Peyer's patch (tissue), 4 donors: ENCODE data around the gene MED19. TPM values are rescaled to one million over a fixed set of nuclear protein-coding genes. Genes with fewer than 3 reads are reported as not detected.

Source experiments
- DNase-seq, 3 donors: peaks; one replicate each; pipeline ENCODE4 v3.0.0-alpha.2; 2017 to 2019
- H3K27ac ChIP-seq, 4 donors: fragments of 200-600 bp; sonication (generic); one replicate each; pipeline ENCODE4 v1.5.1; 2016 to 2019
- H3K27me3 ChIP-seq, 2 donors: fragments of 200-600 bp; sonication (generic); one replicate each; pipeline ENCODE4 v1.5.1; 2019
- H3K36me3 ChIP-seq, 3 donors: fragments of 200-600 bp; sonication (generic); one replicate each; pipeline ENCODE4 v1.5.1; 2016 to 2019
- H3K4me1 ChIP-seq, 4 donors: fragments of 200-600 bp; sonication (generic); one replicate each; pipeline ENCODE4 v1.5.1; 2016 to 2019
- H3K4me3 ChIP-seq, 4 donors: fragments of 200-600 bp; sonication (generic); 1 replicate in 3 of 4; 2 replicates in 1 of 4; pipeline ENCODE4 v1.5.1; 2016 to 2019; ENCODE audit warnings: mild to moderate bottlenecking in 1 of 4
- H3K9me3 ChIP-seq, 4 donors: fragments of 200-600 bp; sonication (generic); one replicate each; pipeline ENCODE4 v1.5.1; 2016 to 2019; ENCODE audit warnings: mild to moderate bottlenecking in 1 of 4
- POLR2A ChIP-seq, 2 donors: fragments of 450-650 bp; IDR thresholded peaks; one replicate each; pipeline ENCODE4 v1.5.1; 2017; ENCODE audit warnings: antibody characterized with exemption in 2 of 2, mild to moderate bottlenecking in 2 of 2, moderate library complexity in 2 of 2
- small RNA-seq, 2 donors: library from RNA; depleted of rRNA; stranded (forward); fragments of <200 nt; gene quantifications; one replicate each; pipeline ENCODE3, GENCODE V24; 2016
- total RNA-seq, 4 donors: library from RNA; depleted of rRNA; stranded (reverse); fragments of >200 nt; gene quantifications; one replicate each; pipeline ENCODE4 v1.1.0, GENCODE V29; 2016
- TF ChIP-seq, protein P1 (sequence below), 6 experiments: fragments of 450-650 bp in 4 of 6; fragments of 200-600 bp in 2 of 6; sonication (generic) in 1 of 6; IDR thresholded peaks; one replicate each; pipeline ENCODE4 v1.5.1; 2017 to 2019; ENCODE audit warnings: antibody characterized with exemption in 6 of 6, mild to moderate bottlenecking in 3 of 6, moderate library complexity in 1 of 6

Gene MED19
- total RNA-seq, 4 donors from 2014 or later: 3.0 to 26.4 (median 21.5) TPM

- H3K27me3 ChIP-seq: no peaks in the 10 kb centered on the region
- peaks cover 0 to 31% (median 0%) of the 10 kb centered on the region in 3 donors for H3K36me3 ChIP-seq
- peak; percentile 100 for DNase-seq
- no peaks in the 10 kb centered on the region for H3K9me3 ChIP-seq
- peak within 1 kb of the TSS; percentile 79 to 91 (median 86) for H3K27ac ChIP-seq
- peak within 1 kb of the TSS; percentile 53 to 82 (median 60) for H3K4me3 ChIP-seq
- peaks cover 0 to 13% (median 0%) of the 10 kb centered on the region in 4 donors for H3K4me1 ChIP-seq
- peak; percentile 59 to 72 for TF ChIP-seq POLR2A (IDR thresholded peaks at IDR 0.05)
- TF ChIP-seq, protein P1, sequence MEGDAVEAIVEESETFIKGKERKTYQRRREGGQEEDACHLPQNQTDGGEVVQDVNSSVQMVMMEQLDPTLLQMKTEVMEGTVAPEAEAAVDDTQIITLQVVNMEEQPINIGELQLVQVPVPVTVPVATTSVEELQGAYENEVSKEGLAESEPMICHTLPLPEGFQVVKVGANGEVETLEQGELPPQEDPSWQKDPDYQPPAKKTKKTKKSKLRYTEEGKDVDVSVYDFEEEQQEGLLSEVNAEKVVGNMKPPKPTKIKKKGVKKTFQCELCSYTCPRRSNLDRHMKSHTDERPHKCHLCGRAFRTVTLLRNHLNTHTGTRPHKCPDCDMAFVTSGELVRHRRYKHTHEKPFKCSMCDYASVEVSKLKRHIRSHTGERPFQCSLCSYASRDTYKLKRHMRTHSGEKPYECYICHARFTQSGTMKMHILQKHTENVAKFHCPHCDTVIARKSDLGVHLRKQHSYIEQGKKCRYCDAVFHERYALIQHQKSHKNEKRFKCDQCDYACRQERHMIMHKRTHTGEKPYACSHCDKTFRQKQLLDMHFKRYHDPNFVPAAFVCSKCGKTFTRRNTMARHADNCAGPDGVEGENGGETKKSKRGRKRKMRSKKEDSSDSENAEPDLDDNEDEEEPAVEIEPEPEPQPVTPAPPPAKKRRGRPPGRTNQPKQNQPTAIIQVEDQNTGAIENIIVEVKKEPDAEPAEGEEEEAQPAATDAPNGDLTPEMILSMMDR (IDR thresholded peaks at IDR 0.05): peak in 1 of 6 experiments; percentile 14
Observed at GRCh38 chr11:57657194-57658022, 54.6 kb downstream of the MED19 start, which contains the start of gene CLP1. TSS of gene CLP1 (plus strand) at chr11:57657762. CDS start at chr11:57659477, 1,715 bp downstream.

DNA sequence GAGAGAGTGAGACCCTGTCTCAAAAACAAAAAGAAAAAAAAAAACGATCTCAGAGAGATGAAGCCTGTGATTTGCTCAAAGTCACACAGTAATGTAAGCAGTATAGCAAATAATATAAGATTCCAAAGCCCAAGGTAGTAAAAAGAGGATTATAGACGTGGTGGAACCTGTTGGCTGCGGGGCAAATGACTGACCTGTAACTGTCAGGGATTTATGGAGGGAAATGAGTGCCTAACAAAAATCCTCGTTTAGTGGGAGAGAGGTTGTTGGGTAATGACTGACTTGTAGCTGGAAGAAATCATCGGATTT is 55.2 kb downstream of the MED19 start:
- no peak for TF ChIP-seq POLR2A (IDR thresholded peaks at IDR 0.05)
- TF ChIP-seq, protein P1 (IDR thresholded peaks at IDR 0.05): no peak
- Histone ChIP-seq H3K4me3 (peak overlapping the region; percentile 53 to 82 (median 60)), H3K27ac (peak overlapping the region; percentile 79 to 91 (median 86)), H3K9me3 (no peaks in the 10 kb centered on the region), H3K36me3 (peaks cover 0 to 25% (median 0%) of the 10 kb centered on the region in 3 donors), H3K4me1 (peaks cover 0 to 13% (median 0%) of the 10 kb centered on the region in 4 donors), H3K27me3 (no peaks in the 10 kb centered on the region)
- no peak for DNase-seq

Small RNA genes within 50 kb of the gene (small RNA-seq; reads per million reads assigned to genes)
- 0 reads per million in 2 donors for gene TMX2-CTNND1

Other genes starting within 250 kb of the MED19 start
- 10 to 100 TPM in 3 of 4 donors, 1 to 10 TPM in 1; 4.6 to 19.0 (median 11.2) TPM for gene SLC43A1, start 196.5 kb downstream of the MED19 start, total RNA-seq
- gene TIMM10, start 181.5 kb downstream of the MED19 start, total RNA-seq: 10 to 100 TPM; 16.8 to 39.6 (median 19.6) TPM
- gene SMTNL1, start 174.6 kb downstream of the MED19 start, total RNA-seq: not detected
- gene UBE2L6, start 144.5 kb downstream of the MED19 start, total RNA-seq: 10 to 100 TPM; 15.6 to 66.0 (median 25.1) TPM
- gene SERPING1, start 114.5 kb downstream of the MED19 start, total RNA-seq: 100 to 1,000 TPM in 2 of 4 donors, 10 to 100 TPM in 2; 29.9 to 158 (median 93.1) TPM
- 1 to 10 TPM in 1 of 4 donors, under 1 TPM in 3; 0.35 to 2.5 (median 0.71) TPM for gene YPEL4, start 62.3 kb downstream of the MED19 start, total RNA-seq
- gene CLP1, start 54.5 kb downstream of the MED19 start, total RNA-seq: 10 to 100 TPM in 3 of 4 donors, 1 to 10 TPM in 1; 9.1 to 16.1 (median 12.8) TPM
- gene ZDHHC5, start 44.1 kb downstream of the MED19 start, total RNA-seq: 10 to 100 TPM; 27.2 to 69.7 (median 60.1) TPM
- 10 to 100 TPM; 18.2 to 86.0 (median 74.9) TPM for gene TMX2, start 378 bp upstream of the MED19 start, total RNA-seq
- gene SELENOH, start 29.3 kb upstream of the MED19 start, total RNA-seq: 10 to 100 TPM; 42.0 to 50.5 (median 46.5) TPM
- not detected for gene BTBD18, start 39.6 kb upstream of the MED19 start, total RNA-seq
- 100 to 1,000 TPM; 205 to 366 (median 346) TPM for gene CTNND1, start 49.6 kb upstream of the MED19 start, total RNA-seq